ENCODE results near the gene TOP1.

DNA sequence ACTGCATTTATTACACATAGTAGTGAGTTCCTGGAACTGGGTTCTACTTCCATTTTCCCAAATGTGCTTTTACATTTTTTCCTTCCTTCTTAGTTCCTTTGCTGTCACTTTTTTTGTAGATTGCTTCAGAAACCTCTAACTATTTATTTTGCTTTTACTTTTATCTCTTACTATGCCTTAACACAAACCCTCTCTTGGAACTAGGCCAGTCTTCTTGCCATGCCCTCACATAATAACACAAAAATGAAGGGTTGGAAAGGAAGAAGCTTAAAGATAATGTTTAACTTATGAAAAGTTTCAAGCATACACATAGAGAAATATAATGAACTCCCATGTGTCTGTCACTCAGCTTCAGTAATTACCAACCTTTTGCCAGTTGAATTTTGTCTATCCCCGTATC lies 27.1 kb downstream of the TOP1 start:
- TF ChIP-seq RAD21 (IDR thresholded peaks at IDR 0.05; ENCODE audit: low read length) (no peak), MXI1 (IDR thresholded peaks at IDR 0.05; ENCODE audit: low read depth, low read length) (no peak), POLR2AphosphoS5 (IDR thresholded peaks at IDR 0.05; ENCODE audit: low read depth, low read length) (no peak), GATA2 (CRISPR knock-in tag; IDR thresholded peaks at IDR 0.05) (no peak), SMC3 (IDR thresholded peaks at IDR 0.05; ENCODE audit: low read depth, low read length) (no peak), EZH2phosphoT487 (IDR thresholded peaks at IDR 0.05; ENCODE audit: borderline replicate concordance, low read depth) (no peak), TCF12 (IDR thresholded peaks at IDR 0.05) (no peak)
- TF ChIP-seq, protein P1, sequence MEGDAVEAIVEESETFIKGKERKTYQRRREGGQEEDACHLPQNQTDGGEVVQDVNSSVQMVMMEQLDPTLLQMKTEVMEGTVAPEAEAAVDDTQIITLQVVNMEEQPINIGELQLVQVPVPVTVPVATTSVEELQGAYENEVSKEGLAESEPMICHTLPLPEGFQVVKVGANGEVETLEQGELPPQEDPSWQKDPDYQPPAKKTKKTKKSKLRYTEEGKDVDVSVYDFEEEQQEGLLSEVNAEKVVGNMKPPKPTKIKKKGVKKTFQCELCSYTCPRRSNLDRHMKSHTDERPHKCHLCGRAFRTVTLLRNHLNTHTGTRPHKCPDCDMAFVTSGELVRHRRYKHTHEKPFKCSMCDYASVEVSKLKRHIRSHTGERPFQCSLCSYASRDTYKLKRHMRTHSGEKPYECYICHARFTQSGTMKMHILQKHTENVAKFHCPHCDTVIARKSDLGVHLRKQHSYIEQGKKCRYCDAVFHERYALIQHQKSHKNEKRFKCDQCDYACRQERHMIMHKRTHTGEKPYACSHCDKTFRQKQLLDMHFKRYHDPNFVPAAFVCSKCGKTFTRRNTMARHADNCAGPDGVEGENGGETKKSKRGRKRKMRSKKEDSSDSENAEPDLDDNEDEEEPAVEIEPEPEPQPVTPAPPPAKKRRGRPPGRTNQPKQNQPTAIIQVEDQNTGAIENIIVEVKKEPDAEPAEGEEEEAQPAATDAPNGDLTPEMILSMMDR (IDR thresholded peaks at IDR 0.05): no peak
- TF ChIP-seq, protein P2, sequence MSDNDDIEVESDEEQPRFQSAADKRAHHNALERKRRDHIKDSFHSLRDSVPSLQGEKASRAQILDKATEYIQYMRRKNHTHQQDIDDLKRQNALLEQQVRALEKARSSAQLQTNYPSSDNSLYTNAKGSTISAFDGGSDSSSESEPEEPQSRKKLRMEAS (IDR thresholded peaks at IDR 0.05; ENCODE audit: low read depth): no peak
